HCT116 (cell line): Measurements from ENCODE around the gene AGAP1. TPM values are rescaled to one million over a fixed set of nuclear protein-coding genes. Genes with fewer than 3 reads are reported as not detected.

Experiments used
- ATAC-seq: fragments of 200-7000 bp; cut with Tn5 transposase; 2 replicates; pipeline ENCODE4 v1.9.1; 2020; ENCODE audit warnings: mild to moderate bottlenecking, moderate library complexity
- BruUV-seq: library from RNA; stranded (reverse); fragments of 400-500 nt; replicated peaks from 2 replicates; lab custom pipeline; 2021; lab: Mats Ljungman, UMichigan
- CTCF ChIA-PET: fragments of 300-600 bp; sonication (Branson Sonifier 250); formaldehyde crosslinking; loops from one replicate; lab custom pipeline; 2021; ENCODE audit warnings: antibody characterized with exemption; lab: Charles Lee
- POLR2A ChIA-PET: fragments of 300-600, 350-600 bp; sonication (Branson Sonifier 250); formaldehyde crosslinking; loops from one replicate; lab custom pipeline; 2021; ENCODE audit warnings: antibody characterized with exemption; lab: Charles Lee
- RAD21 ChIA-PET, 2 experiments: fragments of 300-600 bp; sonication (Branson Sonifier 250); formaldehyde crosslinking; loops; one replicate each; lab custom pipeline; 2023; ENCODE audit warnings: low total read pairs in 2 of 2; ENCODE audit not compliant: uncharacterized antibody in 2 of 2, unreplicated experiment in 2 of 2, low non-redundant PET in 1 of 2; lab: Charles Lee
- DNase-seq: peaks from one replicate; pipeline ENCODE4 v3.0.0-alpha.2; 2010; ENCODE audit warnings: low read depth, low spot score
- H2AFZ ChIP-seq: fragments of 200-600 bp; shearing (Covaris generic), sonication (generic); 2 replicates; pipeline ENCODE4 v1.6.1; 2017; ENCODE audit warnings: low read depth, mixed run types, mixed read lengths, antibody characterized with exemption, low read length; ENCODE audit not compliant: poor library complexity, severe bottlenecking
- H3K27ac ChIP-seq: 2 replicates; pipeline ENCODE4 v1.5.1; 2012; ENCODE audit warnings: low read depth, low read length
- H3K27me3 ChIP-seq: fragments of 200-600 bp; sonication (generic); 2 replicates; pipeline ENCODE4 v1.6.1; 2016; ENCODE audit warnings: mixed run types, low read length, mixed read lengths; ENCODE audit not compliant: insufficient read depth
- H3K36me3 ChIP-seq, 2 experiments: fragments of 200-500 bp in 1 of 2; fragments of 200-600 bp in 1 of 2; sonication (Bioruptor generic) in 1 of 2; sonication (generic) in 1 of 2; 2 replicates each; pipeline versions ENCODE4 v1.5.1 to v1.6.1; 2014 to 2016; ENCODE audit warnings: low read length in 2 of 2, inconsistent platforms in 1 of 2, mixed read lengths in 1 of 2, mixed run types in 1 of 2; ENCODE audit not compliant: insufficient read depth in 2 of 2, control insufficient read depth in 1 of 2
- H3K4me1 ChIP-seq, 2 experiments: fragments of 200-600 bp in 1 of 2; sonication (generic) in 1 of 2; 2 replicates each; pipeline versions ENCODE4 v1.5.1 to v1.6.1; 2012 to 2017; ENCODE audit warnings: low read length in 2 of 2, inconsistent platforms in 1 of 2, mild to moderate bottlenecking in 1 of 2, mixed read lengths in 1 of 2, mixed run types in 1 of 2, moderate library complexity in 1 of 2; ENCODE audit not compliant: insufficient read depth in 2 of 2, control insufficient read depth in 1 of 2
- H3K4me2 ChIP-seq: fragments of 200-600 bp; sonication (generic); 2 replicates; pipeline ENCODE4 v1.6.1; 2017; ENCODE audit warnings: mixed run types, low read length, mixed read lengths
- H3K4me3 ChIP-seq, 2 experiments: fragments of 200-600 bp in 1 of 2; sonication (generic) in 1 of 2; replicated peaks in 1 of 2; 2 replicates each; pipeline ENCODE4 v1.5.1; 2011 to 2016; ENCODE audit warnings: low read length in 2 of 2, control low read depth in 1 of 2, low read depth in 1 of 2, mild to moderate bottlenecking in 1 of 2, mixed read lengths in 1 of 2, mixed run types in 1 of 2
- H3K79me2 ChIP-seq: fragments of 200-600 bp; sonication (generic); 2 replicates; pipeline ENCODE4 v1.6.1; 2017; ENCODE audit warnings: mild to moderate bottlenecking, mixed run types, low read length, moderate library complexity, mixed read lengths; ENCODE audit not compliant: insufficient read depth
- H3K9ac ChIP-seq: fragments of 200-600 bp; sonication (generic); 2 replicates; pipeline ENCODE4 v1.6.1; 2016; ENCODE audit warnings: low read length, mixed read lengths
- H3K9me2 ChIP-seq: fragments of 200-600 bp; sonication (generic), shearing (Covaris generic); 2 replicates; pipeline ENCODE4 v1.6.1; 2017; ENCODE audit warnings: mixed run types, mild to moderate bottlenecking, moderate library complexity; ENCODE audit not compliant: insufficient read depth
- H3K9me3 ChIP-seq, 2 experiments: fragments of 200-500 bp in 1 of 2; fragments of 200-600 bp in 1 of 2; sonication (Bioruptor generic) in 1 of 2; sonication (generic) in 1 of 2; 2 replicates each; pipeline ENCODE4 v1.6.1; 2014 to 2017; ENCODE audit warnings: low read length in 2 of 2, mixed read lengths in 2 of 2, inconsistent platforms in 1 of 2, low read depth in 1 of 2, mild to moderate bottlenecking in 1 of 2, mixed run types in 1 of 2, moderate library complexity in 1 of 2; ENCODE audit not compliant: control insufficient read depth in 1 of 2, insufficient read depth in 1 of 2
- H4K20me1 ChIP-seq: fragments of 200-600 bp; sonication (generic), shearing (Covaris generic); 2 replicates; pipeline ENCODE4 v1.6.1; 2017; ENCODE audit warnings: mixed run types, mild to moderate bottlenecking, moderate library complexity; ENCODE audit not compliant: insufficient read depth
- ATF3 ChIP-seq: IDR thresholded peaks from 2 replicates; pipeline ENCODE4 v1.6.1; 2012
- CBX3 ChIP-seq: IDR thresholded peaks from 2 replicates; pipeline ENCODE4 v1.6.1; 2012; ENCODE audit warnings: low read depth
- CEBPB ChIP-seq: IDR thresholded peaks from 2 replicates; pipeline ENCODE4 v1.6.1; 2012; ENCODE audit warnings: low read depth
- CTCF ChIP-seq, 3 experiments: fragments of 200-600 bp in 1 of 3; sonication (generic) in 1 of 3; IDR thresholded peaks in 2 of 3; conservative IDR thresholded peaks in 1 of 3; 2 replicates each; pipeline ENCODE4 v1.5.1; 2012 to 2017; ENCODE audit warnings: low read depth in 2 of 3, low read length in 2 of 3, antibody characterized with exemption in 1 of 3, borderline replicate concordance in 1 of 3, control low read depth in 1 of 3, mild to moderate bottlenecking in 1 of 3, mixed read lengths in 1 of 3, mixed run types in 1 of 3, moderate library complexity in 1 of 3; ENCODE audit not compliant: insufficient read depth in 1 of 3
- EGR1 ChIP-seq: IDR thresholded peaks from 2 replicates; pipeline ENCODE4 v1.6.1; 2012; ENCODE audit warnings: low read depth
- EZH2 ChIP-seq: fragments of 200-600 bp; sonication (generic); IDR thresholded peaks from 2 replicates; pipeline ENCODE4 v1.6.1; 2017; ENCODE audit warnings: antibody characterized with exemption, mixed run types
- EZH2phosphoT487 ChIP-seq: fragments of 200-600 bp; IDR thresholded peaks from 2 replicates; pipeline ENCODE4 v1.6.1; 2018; ENCODE audit warnings: antibody characterized with exemption, borderline replicate concordance
- FOSL1 ChIP-seq: IDR thresholded peaks from 2 replicates; pipeline ENCODE4 v1.6.1; 2012; ENCODE audit warnings: low read depth
- JUND ChIP-seq: IDR thresholded peaks from 2 replicates; pipeline ENCODE4 v1.6.1; 2012
- MAX ChIP-seq: IDR thresholded peaks from 2 replicates; pipeline ENCODE4 v1.6.1; 2012
- POLR2A ChIP-seq: IDR thresholded peaks from 2 replicates; pipeline ENCODE4 v1.7.0; 2011; ENCODE audit warnings: borderline replicate concordance; ENCODE audit not compliant: insufficient read depth, insufficient read length; ENCODE audit errors: extremely low read depth
- POLR2AphosphoS5 ChIP-seq: IDR thresholded peaks from 2 replicates; pipeline ENCODE4 v1.6.1; 2011; ENCODE audit warnings: mild to moderate bottlenecking, low read depth, low read length, moderate library complexity
- RAD21 ChIP-seq: IDR thresholded peaks from 2 replicates; pipeline ENCODE4 v1.6.1; 2012; ENCODE audit warnings: low read depth, mild to moderate bottlenecking
- REST ChIP-seq: IDR thresholded peaks from 2 replicates; pipeline ENCODE4 v1.6.1; 2012; ENCODE audit warnings: low read depth
- SIN3A ChIP-seq: IDR thresholded peaks from 2 replicates; pipeline ENCODE4 v1.6.1; 2012; ENCODE audit warnings: low read depth
- SP1 ChIP-seq: IDR thresholded peaks from 2 replicates; pipeline ENCODE4 v1.6.1; 2012; ENCODE audit warnings: low read depth
- SRF ChIP-seq: IDR thresholded peaks from 2 replicates; pipeline ENCODE4 v1.6.1; 2012; ENCODE audit warnings: low read depth
- TCF7L2 ChIP-seq: IDR thresholded peaks from 2 replicates; pipeline ENCODE4 v1.7.0; 2011; ENCODE audit warnings: borderline replicate concordance, inconsistent platforms; ENCODE audit not compliant: insufficient read depth, insufficient read length; ENCODE audit errors: extremely low read depth
- ZBTB33 ChIP-seq: IDR thresholded peaks from 2 replicates; pipeline ENCODE4 v1.6.1; 2011; ENCODE audit warnings: mild to moderate bottlenecking, low read length, moderate library complexity; ENCODE audit not compliant: insufficient replicate concordance; ENCODE audit errors: extremely low read depth
- ZFX ChIP-seq: fragments of 450-650 bp; IDR thresholded peaks from 2 replicates; pipeline ENCODE4 v1.6.1; 2017
- ZNF274 ChIP-seq: fragments of 200-500 bp; sonication (Bioruptor generic); IDR thresholded peaks from 2 replicates; pipeline ENCODE4 v1.6.1; 2014; ENCODE audit warnings: mild to moderate bottlenecking, low read depth, low read length, inconsistent platforms
- intact Hi-C: fragments of 100-400 bp; cut with micrococcal nuclease; formaldehyde crosslinking; loops from 2 replicates; pipeline ENCODE4 v1.10.0; 2022
- total RNA-seq: library from RNA; stranded (reverse); gene quantifications from one replicate; pipeline ENCODE4 v1.2.1, GENCODE V29; 2021; ENCODE audit not compliant: unreplicated experiment

AGAP1 gene
- total RNA-seq, 1 experiment from 2014 or later, result 43.8 TPM

- no TSS peak for BruUV-seq
- Histone ChIP-seq H3K27ac (peak overlapping the region; percentile 87; the same call in 1 of the 2 replicates), H3K4me1 (peaks cover 12 to 45% of the 10 kb centered on the region in 2 experiments), H3K9me2 (no peaks in the 10 kb centered on the region), H3K4me2 (peak overlapping the region; percentile 85), H3K36me3 (no peaks in the 10 kb centered on the region), H3K4me3 (peak overlapping the region; percentile 72 to 83), H2AFZ (no peak overlapping the region), H3K79me2 (peaks cover 53% of the 10 kb centered on the region), H4K20me1 (peaks cover 13% of the 10 kb centered on the region; the same call in 1 of the 2 replicates), H3K27me3 (no peaks in the 10 kb centered on the region), H3K9ac (peak overlapping the region; percentile 78), H3K9me3 (no peaks in the 10 kb centered on the region)
- DNase-seq, result no peak
- intact Hi-C loops, result no loop called here
- POLR2A ChIA-PET, result no interaction called here
- RAD21 ChIA-PET, result no interaction called here
- ATAC-seq, result peak; percentile 26
- CTCF ChIA-PET, result no interaction called here
- TF ChIP-seq ZNF274 (no peak), POLR2AphosphoS5 (no peak), POLR2A (no peak), SIN3A (no peak; the same call in 1 of the 2 replicates), EZH2phosphoT487 (no peak), REST (no peak), EZH2 (no peak), ZBTB33 (no peak), TCF7L2 (no peak), JUND (no peak), CTCF (IDR thresholded peaks at IDR 0.05 in 2 of 3, conservative IDR thresholded peaks at IDR 0.05 in 1 of 3; ENCODE audit: borderline replicate concordance in 1 of 3, insufficient read depth in 1 of 3, low read depth in 2 of 3, low read length in 2 of 3) (peak in 2 of 3 experiments; percentile 8 to 16; a peak in 3 of 6 replicates), SRF (no peak), CBX3 (no peak), MAX (peak; percentile 39; the same call in 1 of the 2 replicates), CEBPB (no peak), SP1 (no peak), EGR1 (no peak), ZFX (peak; percentile 39; the same call in 1 of the 2 replicates), ATF3 (no peak), FOSL1 (no peak), RAD21 (no peak)
These were observed 1.0 kb downstream of the AGAP1 start for GRCh38 chr2:235494716-235495372.
